ENCODE measurements around the gene ADAM8.

ADAM8 gene

GRCh38 chr10:133280391-133281059 lies 3.9 kb upstream of the ADAM8 start:
- no peak for DNase-seq

- DNase-seq, result no peak
These were observed 2.9 kb upstream of the ADAM8 start for GRCh38 chr10:133279326-133280226.

- no peak for DNase-seq
These were observed 2.1 kb upstream of the ADAM8 start for GRCh38 chr10:133278577-133279265.

- DNase-seq, result no peak
These were observed 1.4 kb upstream of the ADAM8 start for GRCh38 chr10:133277993-133278576.

- DNase-seq, result no peak
These were observed 767 bp upstream of the ADAM8 start for GRCh38 chr10:133277277-133277992.

- DNase-seq, result no peak
These were observed 601 bp downstream of the ADAM8 start for GRCh38 chr10:133276100-133276434.

GRCh38 chr10:133275684-133276092 lies 980 bp downstream of the ADAM8 start:
- DNase-seq, result no peak

- DNase-seq, result no peak
These were observed 1.7 kb downstream of the ADAM8 start for GRCh38 chr10:133274751-133275683.

- no peak for DNase-seq
These were observed 3.0 kb downstream of the ADAM8 start for GRCh38 chr10:133273534-133274143.

- DNase-seq, result no peak
These were observed 3.7 kb downstream of the ADAM8 start for GRCh38 chr10:133272964-133273420.

GRCh38 chr10:133272301-133272963 lies 4.2 kb downstream of the ADAM8 start:
- no peak for DNase-seq

- no peak for DNase-seq
These were observed 5.0 kb downstream of the ADAM8 start for GRCh38 chr10:133271521-133272300.

GRCh38 chr10:133270773-133271297 lies 5.8 kb downstream of the ADAM8 start:
- no peak for DNase-seq

GRCh38 chr10:133270204-133270603 lies 6.5 kb downstream of the ADAM8 start:
- DNase-seq, result no peak

GRCh38 chr10:133269367-133269766 lies 7.3 kb downstream of the ADAM8 start:
- no peak for DNase-seq

GRCh38 chr10:133268532-133268931 lies 8.1 kb downstream of the ADAM8 start:
- DNase-seq, result no peak

- DNase-seq, result no peak
These were observed 8.8 kb downstream of the ADAM8 start for GRCh38 chr10:133267829-133268228.

GRCh38 chr10:133267293-133267692 lies 9.4 kb downstream of the ADAM8 start:
- no peak for DNase-seq
